Right cardiac atrium (tissue), 5 donors: ENCODE measurements around the gene ATF6B. TPM values are rescaled to one million over a fixed set of nuclear protein-coding genes. Genes with fewer than 3 reads are reported as not detected.

Source experiments
- microRNA-seq, 2 donors: library from miRNA; unstranded; fragments of <30 nt; microRNA quantifications; one replicate each; pipeline ENCODE4 v1.2.0, GENCODE V29; 2020 to 2021
- polyA plus RNA-seq: library from polyadenylated mRNA; stranded (reverse); fragments of 200-250 nt; gene quantifications from one replicate; pipeline ENCODE4 v1.2.3, GENCODE V29; 2013
- total RNA-seq, 4 donors: library from RNA; stranded (reverse); fragmentation: NEBNext Ultra II Directional; extraction: Animal tissue kit (Norgen Biotek cat#: 25700); gene quantifications; one replicate each; pipeline ENCODE4 v1.2.1, GENCODE V29; 2021
- donor health status: healthy with polysubstance abuse.
- donor health status: DM: no; HTN: yes; CAD: no.
- donor health status: DM: no; HTN: no; CAD: no.
- donor health status: DM: no; HTN: yes; CAD: no; lungs with severe emphysema.
- donor health status: DM: yes; HTN: yes; CAD: no.

Gene ATF6B
- total and polyA plus RNA-seq, 5 donors, result 29.2 to 44.9 (median 38.4) TPM

Small RNA genes lying within 50 kb of the gene (microRNA-seq; reads per million reads assigned to microRNA genes)
- gene MIR6721, result 1.1 to 3.4 reads per million in 2 donors

Other genes starting within 250 kb of the ATF6B start
- gene SLC44A4, start 249.2 kb downstream of the ATF6B start, total RNA-seq, result not detected
- gene SLC44A4, start 249.2 kb downstream of the ATF6B start, polyA plus RNA-seq, result 0.05 TPM
- gene EHMT2, start 230.5 kb downstream of the ATF6B start, total RNA-seq, result 10 to 100 TPM; 13.5 to 24.0 (median 20.0) TPM
- 15.7 TPM for gene EHMT2, start 230.5 kb downstream of the ATF6B start, polyA plus RNA-seq
- gene ZBTB12, start 226.2 kb downstream of the ATF6B start, total RNA-seq, result 1 to 10 TPM; 1.6 to 5.0 (median 3.4) TPM
- gene ZBTB12, start 226.2 kb downstream of the ATF6B start, polyA plus RNA-seq, result 2.4 TPM
- gene C2, start 200.5 kb downstream of the ATF6B start, total RNA-seq, result 10 to 100 TPM; 10.9 to 19.8 (median 12.0) TPM
- gene C2, start 200.5 kb downstream of the ATF6B start, polyA plus RNA-seq, result 3.0 TPM
- 10 to 100 TPM; 14.2 to 34.2 (median 24.2) TPM for gene CFB, start 182.2 kb downstream of the ATF6B start, total RNA-seq
- gene CFB, start 182.2 kb downstream of the ATF6B start, polyA plus RNA-seq, result 10.4 TPM
- gene NELFE, start 169.3 kb downstream of the ATF6B start, total RNA-seq, result 10 to 100 TPM; 49.2 to 53.1 (median 50.9) TPM
- gene NELFE, start 169.3 kb downstream of the ATF6B start, polyA plus RNA-seq, result 45.8 TPM
- gene SKIC2, start 169.1 kb downstream of the ATF6B start, total RNA-seq, result 10 to 100 TPM; 36.5 to 43.1 (median 37.0) TPM
- gene SKIC2, start 169.1 kb downstream of the ATF6B start, polyA plus RNA-seq, result 28.9 TPM
- gene DXO, start 156.1 kb downstream of the ATF6B start, total RNA-seq, result 10 to 100 TPM; 12.0 to 17.2 (median 16.1) TPM
- 16.9 TPM for gene DXO, start 156.1 kb downstream of the ATF6B start, polyA plus RNA-seq
- 100 to 1,000 TPM in 3 of 4 donors, 10 to 100 TPM in 1; 91.0 to 154 (median 139) TPM for gene C4A, start 146.2 kb downstream of the ATF6B start, total RNA-seq
- gene C4A, start 146.2 kb downstream of the ATF6B start, polyA plus RNA-seq, result 40.7 TPM
- 100 to 1,000 TPM in 3 of 4 donors, 10 to 100 TPM in 1; 86.0 to 163 (median 139) TPM for gene C4B, start 113.5 kb downstream of the ATF6B start, total RNA-seq
- gene C4B, start 113.5 kb downstream of the ATF6B start, polyA plus RNA-seq, result 41.2 TPM
- gene CYP21A2, start 89.8 kb downstream of the ATF6B start, total RNA-seq, result 1 to 10 TPM in 1 of 4 donors, under 1 TPM in 2, not detected in 1; 0.47 to 3.2 (median 0.51) TPM
- gene CYP21A2, start 89.8 kb downstream of the ATF6B start, polyA plus RNA-seq, result 0.48 TPM
- gene TNXB, start 18.9 kb downstream of the ATF6B start, total RNA-seq, result 100 to 1,000 TPM in 3 of 4 donors, 10 to 100 TPM in 1; 77.9 to 182 (median 115) TPM
- gene TNXB, start 18.9 kb downstream of the ATF6B start, polyA plus RNA-seq, result 99.0 TPM
- 1 to 10 TPM; 2.9 to 3.6 (median 3.1) TPM for gene FKBPL, start 2.0 kb upstream of the ATF6B start, total RNA-seq
- 3.5 TPM for gene FKBPL, start 2.0 kb upstream of the ATF6B start, polyA plus RNA-seq
- gene PRRT1, start 23.7 kb upstream of the ATF6B start, total RNA-seq, result 1 to 10 TPM; 1.5 to 3.3 (median 1.8) TPM
- gene PRRT1, start 23.7 kb upstream of the ATF6B start, polyA plus RNA-seq, result 2.6 TPM
- 10 to 100 TPM; 26.1 to 30.5 (median 30.1) TPM for gene PPT2, start 25.9 kb upstream of the ATF6B start, total RNA-seq
- 22.4 TPM for gene PPT2, start 25.9 kb upstream of the ATF6B start, polyA plus RNA-seq
- gene EGFL8, start 36.3 kb upstream of the ATF6B start, total RNA-seq, result 10 to 100 TPM in 3 of 4 donors, 1 to 10 TPM in 1; 8.4 to 16.9 (median 12.9) TPM
- gene EGFL8, start 36.3 kb upstream of the ATF6B start, polyA plus RNA-seq, result 12.6 TPM
- 10 to 100 TPM; 56.9 to 67.2 (median 63.1) TPM for gene AGPAT1, start 47.8 kb upstream of the ATF6B start, total RNA-seq
- gene AGPAT1, start 47.8 kb upstream of the ATF6B start, polyA plus RNA-seq, result 54.9 TPM
- gene RNF5, start 50.2 kb upstream of the ATF6B start, total RNA-seq, result 10 to 100 TPM; 73.2 to 88.3 (median 76.7) TPM
- gene RNF5, start 50.2 kb upstream of the ATF6B start, polyA plus RNA-seq, result 118 TPM
- 1 to 10 TPM; 1.8 to 3.6 (median 3.5) TPM for gene AGER, start 56.0 kb upstream of the ATF6B start, total RNA-seq
- gene AGER, start 56.0 kb upstream of the ATF6B start, polyA plus RNA-seq, result 1.6 TPM
- gene PBX2, start 62.0 kb upstream of the ATF6B start, total RNA-seq, result 10 to 100 TPM; 44.1 to 61.0 (median 51.8) TPM
- 44.7 TPM for gene PBX2, start 62.0 kb upstream of the ATF6B start, polyA plus RNA-seq
- gene GPSM3, start 64.4 kb upstream of the ATF6B start, total RNA-seq, result 1 to 10 TPM; 5.9 to 9.5 (median 8.3) TPM
- 4.0 TPM for gene GPSM3, start 64.4 kb upstream of the ATF6B start, polyA plus RNA-seq
- 10 to 100 TPM; 14.4 to 27.6 (median 22.1) TPM for gene NOTCH4, start 95.8 kb upstream of the ATF6B start, total RNA-seq
- gene NOTCH4, start 95.8 kb upstream of the ATF6B start, polyA plus RNA-seq, result 33.5 TPM
- not detected for gene TSBP1, start 243.7 kb upstream of the ATF6B start, total RNA-seq
- gene TSBP1, start 243.7 kb upstream of the ATF6B start, polyA plus RNA-seq, result not detected